ENCODE results near the gene SZRD1. TPM values are rescaled to one million over a fixed set of nuclear protein-coding genes. Genes with fewer than 3 reads are reported as not detected.

Gene SZRD1
- total RNA-seq, 4 donors from 2014 or later = 54.6 to 66.8 (median 61.7) TPM

DNA sequence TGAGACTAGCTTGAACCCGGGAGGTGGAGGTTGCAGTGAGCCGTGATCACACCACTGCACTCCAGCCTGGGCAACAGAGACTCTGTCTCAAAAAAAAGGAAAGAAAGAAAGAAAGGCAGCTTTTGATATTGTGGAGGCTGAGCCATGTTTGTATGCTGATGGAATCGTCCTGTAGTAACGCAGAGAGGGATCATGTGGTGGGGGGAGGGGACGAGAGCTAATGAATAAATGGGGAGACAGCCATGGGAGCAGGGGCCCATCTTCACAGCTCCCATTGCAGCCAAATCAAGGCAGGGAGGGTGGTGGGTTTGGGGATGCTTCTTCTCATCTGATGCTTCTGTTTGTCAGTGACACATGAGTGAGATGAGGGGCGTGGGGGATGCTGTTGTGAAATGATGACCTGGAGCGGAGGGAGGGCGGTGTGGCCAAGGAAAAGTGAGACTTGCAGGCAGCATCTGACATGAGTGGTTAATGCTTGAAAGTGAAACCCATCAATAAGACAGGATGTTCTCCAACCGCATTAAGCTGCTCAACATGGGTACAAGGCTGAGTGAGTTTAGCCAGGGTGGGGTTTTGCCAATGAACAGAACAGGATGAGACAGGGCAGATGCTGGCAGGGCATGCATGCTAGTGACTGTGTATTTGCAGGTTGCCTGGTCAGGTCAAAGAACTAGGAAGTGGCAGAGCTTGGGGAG is 53.5 kb downstream of the SZRD1 start:
- H3K27ac ChIP-seq = no peak overlapping the region
- H3K36me3 ChIP-seq = no peaks in the 10 kb centered on the region
- DNase-seq = peak; percentile 8
- TF ChIP-seq, protein P1, sequence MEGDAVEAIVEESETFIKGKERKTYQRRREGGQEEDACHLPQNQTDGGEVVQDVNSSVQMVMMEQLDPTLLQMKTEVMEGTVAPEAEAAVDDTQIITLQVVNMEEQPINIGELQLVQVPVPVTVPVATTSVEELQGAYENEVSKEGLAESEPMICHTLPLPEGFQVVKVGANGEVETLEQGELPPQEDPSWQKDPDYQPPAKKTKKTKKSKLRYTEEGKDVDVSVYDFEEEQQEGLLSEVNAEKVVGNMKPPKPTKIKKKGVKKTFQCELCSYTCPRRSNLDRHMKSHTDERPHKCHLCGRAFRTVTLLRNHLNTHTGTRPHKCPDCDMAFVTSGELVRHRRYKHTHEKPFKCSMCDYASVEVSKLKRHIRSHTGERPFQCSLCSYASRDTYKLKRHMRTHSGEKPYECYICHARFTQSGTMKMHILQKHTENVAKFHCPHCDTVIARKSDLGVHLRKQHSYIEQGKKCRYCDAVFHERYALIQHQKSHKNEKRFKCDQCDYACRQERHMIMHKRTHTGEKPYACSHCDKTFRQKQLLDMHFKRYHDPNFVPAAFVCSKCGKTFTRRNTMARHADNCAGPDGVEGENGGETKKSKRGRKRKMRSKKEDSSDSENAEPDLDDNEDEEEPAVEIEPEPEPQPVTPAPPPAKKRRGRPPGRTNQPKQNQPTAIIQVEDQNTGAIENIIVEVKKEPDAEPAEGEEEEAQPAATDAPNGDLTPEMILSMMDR (IDR thresholded peaks at IDR 0.05) = no peak
- TF ChIP-seq EP300 (IDR thresholded peaks at IDR 0.05; ENCODE audit: low read depth) (no peak), POLR2A (IDR thresholded peaks at IDR 0.05) (no peak), POLR2AphosphoS5 (IDR thresholded peaks at IDR 0.05) (no peak)
- in situ Hi-C loops (cut with MboI; ENCODE audit: low pct_ligation_motif_present in 1 of 4, low pct_unique_long_range_greater_than_20kb in 1 of 4, low sequenced_read_pairs in 3 of 4) = no loop called here
- H3K27me3 ChIP-seq = no peaks in the 10 kb centered on the region
- no peak overlapping the region for H3K4me3 ChIP-seq
- 20 to 61% methylated on average over 1 to 9 of the region's 9 CpGs for WGBS, 2 donors (ENCODE audit: low coverage in 1 of 2)
- no peaks in the 10 kb centered on the region for H3K4me1 ChIP-seq
- H3K9me3 ChIP-seq = no peaks in the 10 kb centered on the region
- intact Hi-C loops (cut with DNase I; ENCODE audit: low total_unique reads) = no loop called here

DNA sequence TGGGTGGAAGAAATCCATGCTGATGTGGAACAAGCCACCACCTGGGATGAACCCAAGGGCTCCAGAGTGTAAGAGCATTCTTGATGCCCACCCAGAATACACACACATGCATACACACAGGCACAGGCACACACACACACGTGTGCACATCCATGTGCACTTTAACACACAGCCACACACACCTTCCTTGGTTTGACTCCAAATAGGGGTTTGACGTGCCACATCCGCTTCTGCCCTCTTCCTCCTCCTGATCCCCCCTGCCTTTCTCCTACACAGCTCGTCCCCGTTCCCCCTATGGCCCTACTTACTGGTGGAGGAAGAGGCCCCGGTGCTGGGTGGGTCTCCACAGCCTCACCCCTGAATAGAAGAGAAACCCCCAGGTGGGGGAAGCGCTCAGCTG is 54.2 kb downstream of the SZRD1 start:
- H3K9me3 ChIP-seq = no peaks in the 10 kb centered on the region
- 78% methylated on average over 7 of the region's 7 CpGs; no CpG with 5 or more reads in 1 of the 2 donors for WGBS, 2 donors (ENCODE audit: low coverage in 1 of 2)
- no peaks in the 10 kb centered on the region for H3K36me3 ChIP-seq
- H3K27me3 ChIP-seq = no peaks in the 10 kb centered on the region
- no peak for DNase-seq
- H3K27ac ChIP-seq = no peak overlapping the region
- no peaks in the 10 kb centered on the region for H3K4me1 ChIP-seq
- intact Hi-C loops (cut with DNase I; ENCODE audit: low total_unique reads) (no loop called here), in situ Hi-C loops (cut with MboI; ENCODE audit: low pct_ligation_motif_present in 1 of 4, low pct_unique_long_range_greater_than_20kb in 1 of 4, low sequenced_read_pairs in 3 of 4) (no loop called here)
- H3K4me3 ChIP-seq = no peak overlapping the region
- TF ChIP-seq POLR2AphosphoS5 (IDR thresholded peaks at IDR 0.05) = no peak
- TF ChIP-seq, protein P1 (IDR thresholded peaks at IDR 0.05) = no peak
- no peak for TF ChIP-seq POLR2A (IDR thresholded peaks at IDR 0.05)
- TF ChIP-seq EP300 (IDR thresholded peaks at IDR 0.05; ENCODE audit: low read depth) = no peak

DNA sequence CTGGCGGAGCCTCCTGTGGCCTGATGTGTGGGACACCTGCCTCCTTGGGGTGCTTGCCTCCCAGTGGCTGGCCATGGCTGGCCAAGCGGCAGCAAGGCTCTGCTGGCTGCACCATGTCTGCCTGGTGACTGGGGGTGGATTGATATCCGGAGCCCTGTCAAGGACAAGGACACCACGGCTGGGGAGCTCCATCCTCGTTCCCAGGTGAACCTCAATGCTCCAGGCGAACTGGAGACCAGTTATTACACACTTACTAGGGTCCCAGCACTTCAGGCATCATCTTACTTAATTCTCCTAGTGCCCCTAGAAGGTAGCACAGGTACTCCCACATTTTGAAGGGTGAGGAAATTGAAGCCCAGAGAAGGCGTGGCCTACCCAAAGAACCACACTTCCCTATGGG is 55.0 kb downstream of the SZRD1 start:
- in situ Hi-C loops (cut with MboI; ENCODE audit: low pct_ligation_motif_present in 1 of 4, low pct_unique_long_range_greater_than_20kb in 1 of 4, low sequenced_read_pairs in 3 of 4) = no loop called here
- Histone ChIP-seq H3K27ac (no peak overlapping the region), H3K4me1 (no peaks in the 10 kb centered on the region), H3K4me3 (no peak overlapping the region), H3K27me3 (no peaks in the 10 kb centered on the region), H3K9me3 (no peaks in the 10 kb centered on the region), H3K36me3 (no peaks in the 10 kb centered on the region)
- TF ChIP-seq, protein P1 (IDR thresholded peaks at IDR 0.05) = no peak
- TF ChIP-seq POLR2AphosphoS5 (IDR thresholded peaks at IDR 0.05) = no peak
- no peak for TF ChIP-seq EP300 (IDR thresholded peaks at IDR 0.05; ENCODE audit: low read depth)
- TF ChIP-seq POLR2A (IDR thresholded peaks at IDR 0.05) = no peak
- DNase-seq = no peak
- intact Hi-C loops (cut with DNase I; ENCODE audit: low total_unique reads) = no loop called here
- 92 to 100% methylated on average over 1 to 6 of the region's 7 CpGs for WGBS, 2 donors (ENCODE audit: low coverage in 1 of 2)

DNA sequence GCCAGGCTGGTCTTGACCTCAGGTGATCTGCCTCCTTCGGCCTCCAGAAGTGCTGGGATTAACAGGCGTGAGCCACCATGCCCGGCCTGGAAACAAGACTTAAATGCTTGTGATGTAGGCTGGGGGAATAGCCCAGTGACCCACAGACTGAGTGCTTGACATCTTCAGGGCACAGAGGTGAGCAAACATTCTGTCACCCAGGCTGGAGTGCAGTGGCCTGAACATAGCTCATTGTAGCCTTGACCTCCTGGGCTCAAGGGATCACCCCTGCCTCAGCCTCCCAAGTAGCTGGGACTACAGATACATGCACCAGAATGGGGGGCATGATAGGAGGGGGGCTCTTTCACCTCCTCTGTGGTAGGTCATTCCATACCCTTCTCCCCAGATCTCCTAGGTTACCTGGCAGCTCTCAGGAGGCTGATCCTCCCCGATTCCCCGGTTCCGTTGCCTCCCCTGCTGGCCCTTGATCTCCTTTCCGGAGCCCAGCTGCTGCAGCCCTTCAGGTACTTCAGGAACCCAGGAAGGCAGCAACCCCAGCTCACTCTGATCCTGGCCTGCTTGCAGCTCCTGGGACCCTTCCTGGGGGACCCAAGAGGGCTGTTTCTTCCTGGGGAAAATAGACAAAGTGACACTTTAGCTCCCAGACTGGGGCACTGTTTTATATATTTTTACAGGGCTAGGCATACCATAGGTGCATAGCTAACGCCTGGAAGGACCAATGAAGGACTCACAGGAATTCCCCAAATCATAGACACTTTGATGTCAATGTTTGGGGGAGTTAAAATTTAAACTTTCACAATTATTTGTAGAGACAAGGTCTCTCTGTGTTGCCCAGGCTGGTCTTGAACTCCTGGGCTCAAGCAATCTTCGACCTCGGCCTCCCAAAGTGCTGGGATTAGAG is 58.3 kb downstream of the SZRD1 start:
- Histone ChIP-seq H3K4me3 (no peak overlapping the region), H3K36me3 (no peaks in the 10 kb centered on the region), H3K27me3 (no peaks in the 10 kb centered on the region), H3K9me3 (no peaks in the 10 kb centered on the region), H3K27ac (no peak overlapping the region), H3K4me1 (no peaks in the 10 kb centered on the region)
- intact Hi-C loops (cut with DNase I; ENCODE audit: low total_unique reads) = no loop called here
- WGBS, 2 donors (ENCODE audit: low coverage in 1 of 2) = 89 to 100% methylated on average over 2 to 10 of the region's 10 CpGs
- no peak for DNase-seq
- in situ Hi-C loops (cut with MboI; ENCODE audit: low pct_ligation_motif_present in 1 of 4, low pct_unique_long_range_greater_than_20kb in 1 of 4, low sequenced_read_pairs in 3 of 4) = no loop called here
- no peak for TF ChIP-seq POLR2A (IDR thresholded peaks at IDR 0.05)
- TF ChIP-seq EP300 (IDR thresholded peaks at IDR 0.05; ENCODE audit: low read depth) = no peak
- TF ChIP-seq, protein P1 (IDR thresholded peaks at IDR 0.05) = no peak
- no peak for TF ChIP-seq POLR2AphosphoS5 (IDR thresholded peaks at IDR 0.05)
